Measurements from ENCODE around the gene ST3GAL6. TPM values are rescaled to one million over a fixed set of nuclear protein-coding genes. Genes with fewer than 3 reads are reported as not detected.

Gene ST3GAL6
- total RNA-seq, 2 experiments from 2014 or later: 0.25 to 3.0 TPM

DNA sequence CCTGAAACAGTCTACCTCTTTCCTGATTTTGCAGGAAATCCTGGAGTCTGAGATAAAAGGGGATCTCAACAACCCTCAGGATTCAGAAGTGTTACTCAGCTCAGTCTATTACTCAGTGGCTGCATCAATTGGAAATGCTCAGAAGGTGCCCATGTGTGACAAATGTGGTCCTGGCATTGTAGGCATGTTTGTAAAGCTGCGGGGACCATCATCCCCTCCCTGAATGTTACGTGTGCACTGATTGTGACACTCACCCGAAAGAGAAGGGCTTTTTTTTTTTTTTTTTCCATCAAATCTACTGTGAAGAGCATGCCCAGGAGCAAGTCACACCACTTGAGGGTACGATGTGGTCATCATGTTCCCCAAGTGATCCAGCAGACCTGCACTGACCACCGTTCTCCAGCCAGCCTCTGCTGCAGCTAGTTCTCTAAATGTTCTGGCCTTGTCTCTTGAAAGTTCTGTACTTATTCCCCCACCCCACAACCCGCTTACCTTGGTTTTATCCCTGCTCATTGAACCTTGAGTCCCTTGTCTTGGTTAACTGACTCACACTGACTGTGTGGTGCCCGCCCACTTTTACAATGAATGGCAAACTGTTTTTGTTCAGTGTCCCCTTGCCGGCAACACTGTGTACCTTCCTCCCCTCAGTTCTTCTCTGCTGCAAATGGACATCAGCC, 19.8 kb downstream of the ST3GAL6 start:
- H3K36me3 ChIP-seq (ENCODE audit: insufficient read depth, low read length): no peaks in the 10 kb centered on the region
- no peak for DNase-seq (ENCODE audit: low spot score)
- ChIA-PET CTCF (ENCODE audit: unreplicated experiment) (no interaction called here), POLR2A (interaction anchor here (0.6 to 1.2 kb wide), 2 partner anchors 61 to 147 kb away, joined by 3 read pairs; no protein-coding TSS in a partner anchor)
- no peak overlapping the region for H3K4me2 ChIP-seq (ENCODE audit: low read length)
- no peaks in the 10 kb centered on the region for H3K9me2 ChIP-seq (ENCODE audit: insufficient read depth, low read length)
- intact Hi-C loops (cut with micrococcal nuclease; ENCODE audit: unreplicated experiment): no loop called here
- H3K4me1 ChIP-seq (ENCODE audit: insufficient read depth, low read length, poor library complexity, severe bottlenecking): no peaks in the 10 kb centered on the region
- H2AFZ ChIP-seq (ENCODE audit: low read length): no peak overlapping the region
- no peak overlapping the region for H3K4me3 ChIP-seq (ENCODE audit: low read depth, low read length, poor library complexity, severe bottlenecking)
- TF ChIP-seq EZH2phosphoT487 (IDR thresholded peaks at IDR 0.05; ENCODE audit: borderline replicate concordance, low read depth, low read length): no peak
- TF ChIP-seq, protein P1, sequence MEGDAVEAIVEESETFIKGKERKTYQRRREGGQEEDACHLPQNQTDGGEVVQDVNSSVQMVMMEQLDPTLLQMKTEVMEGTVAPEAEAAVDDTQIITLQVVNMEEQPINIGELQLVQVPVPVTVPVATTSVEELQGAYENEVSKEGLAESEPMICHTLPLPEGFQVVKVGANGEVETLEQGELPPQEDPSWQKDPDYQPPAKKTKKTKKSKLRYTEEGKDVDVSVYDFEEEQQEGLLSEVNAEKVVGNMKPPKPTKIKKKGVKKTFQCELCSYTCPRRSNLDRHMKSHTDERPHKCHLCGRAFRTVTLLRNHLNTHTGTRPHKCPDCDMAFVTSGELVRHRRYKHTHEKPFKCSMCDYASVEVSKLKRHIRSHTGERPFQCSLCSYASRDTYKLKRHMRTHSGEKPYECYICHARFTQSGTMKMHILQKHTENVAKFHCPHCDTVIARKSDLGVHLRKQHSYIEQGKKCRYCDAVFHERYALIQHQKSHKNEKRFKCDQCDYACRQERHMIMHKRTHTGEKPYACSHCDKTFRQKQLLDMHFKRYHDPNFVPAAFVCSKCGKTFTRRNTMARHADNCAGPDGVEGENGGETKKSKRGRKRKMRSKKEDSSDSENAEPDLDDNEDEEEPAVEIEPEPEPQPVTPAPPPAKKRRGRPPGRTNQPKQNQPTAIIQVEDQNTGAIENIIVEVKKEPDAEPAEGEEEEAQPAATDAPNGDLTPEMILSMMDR (conservative IDR thresholded peaks at IDR 0.05; ENCODE audit: low read length): no peak
- no peaks in the 10 kb centered on the region for H3K79me2 ChIP-seq (ENCODE audit: insufficient read depth, low read depth, low read length)
- BruUV-seq (replicated peaks): no TSS peak
- no peaks in the 10 kb centered on the region for H3K9me3 ChIP-seq (ENCODE audit: low read length)
- H4K20me1 ChIP-seq (ENCODE audit: insufficient read depth, low read length): no peaks in the 10 kb centered on the region
- H3K27ac ChIP-seq (ENCODE audit: low read depth, low read length, poor library complexity, severe bottlenecking): no peak overlapping the region

DNA sequence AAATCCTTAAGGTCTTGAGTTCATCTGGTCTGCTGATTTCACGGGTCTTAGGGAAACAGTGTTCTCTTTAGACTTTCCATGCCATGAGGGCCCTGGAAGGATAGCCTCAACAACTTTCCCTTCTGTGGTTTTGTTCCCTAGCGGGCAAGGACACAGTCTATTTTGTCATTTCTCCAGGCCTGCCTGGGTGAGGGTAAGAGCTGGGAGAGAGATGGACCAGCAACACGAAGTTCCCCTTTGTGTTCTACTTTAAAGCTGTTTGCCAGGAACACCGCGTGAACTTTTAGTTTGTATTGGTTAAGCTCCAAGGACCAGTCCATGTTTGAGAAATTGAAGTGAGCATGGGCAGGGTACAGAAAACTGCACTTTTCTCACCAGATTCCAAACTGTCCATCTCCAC, 20.9 kb downstream of the ST3GAL6 start:
- DNase-seq (ENCODE audit: low spot score): no peak
- H3K79me2 ChIP-seq (ENCODE audit: insufficient read depth, low read depth, low read length): no peaks in the 10 kb centered on the region
- no peak overlapping the region for H2AFZ ChIP-seq (ENCODE audit: low read length)
- H3K27ac ChIP-seq (ENCODE audit: low read depth, low read length, poor library complexity, severe bottlenecking): no peak overlapping the region
- H3K4me2 ChIP-seq (ENCODE audit: low read length): no peak overlapping the region
- no TSS peak for BruUV-seq (replicated peaks)
- no peaks in the 10 kb centered on the region for H3K36me3 ChIP-seq (ENCODE audit: insufficient read depth, low read length)
- TF ChIP-seq, protein P1 (conservative IDR thresholded peaks at IDR 0.05; ENCODE audit: low read length): no peak
- no peak for TF ChIP-seq EZH2phosphoT487 (IDR thresholded peaks at IDR 0.05; ENCODE audit: borderline replicate concordance, low read depth, low read length)
- intact Hi-C loops (cut with micrococcal nuclease; ENCODE audit: unreplicated experiment): no loop called here
- POLR2A ChIA-PET: no interaction called here
- no peaks in the 10 kb centered on the region for H3K4me1 ChIP-seq (ENCODE audit: insufficient read depth, low read length, poor library complexity, severe bottlenecking)
- CTCF ChIA-PET (ENCODE audit: unreplicated experiment): no interaction called here
- no peaks in the 10 kb centered on the region for H3K9me3 ChIP-seq (ENCODE audit: low read length)
- no peaks in the 10 kb centered on the region for H3K9me2 ChIP-seq (ENCODE audit: insufficient read depth, low read length)
- H3K4me3 ChIP-seq (ENCODE audit: low read depth, low read length, poor library complexity, severe bottlenecking): no peak overlapping the region
- H4K20me1 ChIP-seq (ENCODE audit: insufficient read depth, low read length): no peaks in the 10 kb centered on the region

Data from OCI-LY7 (cell line).